Activated CD8-positive, alpha-beta memory T cell treated with anti-CD3 and anti-CD28 coated beads for 36 hours (primary cell): ENCODE data around the gene MCM3AP. TPM values are rescaled to one million over a fixed set of nuclear protein-coding genes. Genes with fewer than 3 reads are reported as not detected.

Source experiments
- CTCF ChIA-PET: fragments of 350-600 bp; sonication (Branson Sonifier 250); formaldehyde crosslinking; loops from one replicate; lab custom pipeline; 2021; ENCODE audit warnings: antibody characterized with exemption; lab: Charles Lee
- POLR2A ChIA-PET: fragments of 350-600 bp; sonication (Branson Sonifier 250); formaldehyde crosslinking; loops from one replicate; lab custom pipeline; 2021; ENCODE audit warnings: antibody characterized with exemption; lab: Charles Lee
- total RNA-seq, 2 experiments: library from RNA; stranded (reverse); gene quantifications; one replicate each; pipeline ENCODE4 v1.2.3, GENCODE V29; 2021

MCM3AP gene
- total RNA-seq: 100 to 1,000 TPM; 125 to 133 TPM

DNA sequence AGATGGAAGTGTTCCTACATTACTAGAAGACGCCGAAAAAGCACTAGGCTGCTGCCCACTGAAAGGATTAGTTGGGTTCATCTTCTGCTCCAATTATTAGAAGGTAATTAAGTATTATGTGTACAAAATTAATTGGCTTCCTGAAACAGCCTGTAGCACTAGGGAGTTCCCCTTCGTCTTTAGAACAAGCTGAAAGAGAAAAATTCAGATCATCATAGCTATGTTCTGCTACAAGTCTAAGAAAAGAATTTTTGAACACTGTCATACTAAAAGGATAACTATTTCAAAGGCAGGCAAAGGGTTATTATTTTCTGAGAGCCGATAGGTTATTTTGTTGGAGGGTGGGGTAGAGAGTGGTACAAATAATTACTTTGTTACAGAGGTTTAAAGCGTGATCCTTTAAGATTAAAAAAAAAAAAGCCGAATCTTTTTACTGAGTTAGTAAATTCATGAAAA, at the start of gene MCM3AP:
TSS of gene MCM3AP (minus strand) at position 406 of the 456 bp plus-strand sequence. CDS start at position 81, 325 bp downstream.
- POLR2A ChIA-PET: interaction anchor here (0.7 kb wide), 2 partner anchors 9 to 43 kb away, joined by 3 to 4 read pairs; no protein-coding TSS in a partner anchor
- CTCF ChIA-PET: interaction anchor here (0.7 to 1.8 kb wide), 6 partner anchors 10 to 312 kb away, joined by 3 to 6 read pairs (median 3); no protein-coding TSS in a partner anchor

GRCh38 chr21:46334351-46335140, 49.1 kb upstream of the MCM3AP start:
- ChIA-PET POLR2A (no interaction called here), CTCF (interaction anchor here (0.7 kb wide), 1 partner anchor 365 kb away, joined by 5 read pairs; no protein-coding TSS in a partner anchor)

- ChIA-PET CTCF (no interaction called here), POLR2A (no interaction called here)
These were observed 44.4 kb upstream of the MCM3AP start for GRCh38 chr21:46329796-46330195.

DNA sequence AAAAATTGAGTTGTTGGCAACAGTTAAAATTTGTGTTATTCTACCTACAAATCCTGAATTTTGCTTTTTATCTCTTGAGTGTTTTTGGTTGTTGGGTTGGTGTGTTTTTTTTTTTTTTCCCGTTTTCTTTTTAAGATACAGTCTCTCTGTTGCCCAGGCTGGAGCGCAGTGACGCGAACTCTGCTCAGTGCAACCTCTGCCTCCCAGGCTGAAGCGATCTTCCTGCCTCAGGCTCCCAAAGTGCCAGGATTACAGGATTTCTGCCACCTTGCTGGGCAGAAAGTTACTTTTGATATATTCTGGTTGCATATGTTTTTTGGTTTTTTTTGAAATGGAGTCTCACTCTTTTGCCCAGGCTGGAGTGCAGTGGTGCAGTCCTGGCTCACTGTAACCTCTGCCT, 42.7 kb upstream of the MCM3AP start:
- ChIA-PET POLR2A (interaction anchor here (0.6 kb wide), 1 partner anchor 43 kb away, joined by 3 read pairs; no protein-coding TSS in a partner anchor), CTCF (no interaction called here)

DNA sequence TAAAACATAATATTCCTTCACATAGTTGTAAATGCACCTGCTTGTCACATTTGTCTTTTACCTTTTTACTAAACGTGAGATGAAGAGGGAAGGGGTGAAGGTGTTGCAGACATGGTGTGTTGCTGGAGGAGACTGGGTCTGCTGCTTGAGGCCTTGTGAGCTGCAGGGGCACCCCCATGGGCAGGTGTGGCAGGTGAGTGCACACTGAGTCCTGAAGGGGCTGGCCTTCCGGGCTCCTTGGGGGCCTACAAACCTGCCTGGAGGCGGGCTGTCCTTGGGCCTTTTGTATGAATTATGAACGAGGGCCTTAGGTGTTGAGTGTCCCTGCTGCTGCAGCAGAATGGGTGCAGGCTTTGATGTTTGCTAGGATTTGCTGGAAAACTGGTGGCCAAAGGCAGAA, 42.3 kb upstream of the MCM3AP start:
- ChIA-PET CTCF (no interaction called here), POLR2A (no interaction called here)

GRCh38 chr21:46326110-46326703, 40.8 kb upstream of the MCM3AP start:
- ChIA-PET CTCF (interaction anchor here (0.8 to 1.3 kb wide), 2 partner anchors 12 to 50 kb away, joined by 4 to 5 read pairs; no protein-coding TSS in a partner anchor), POLR2A (no interaction called here)

DNA sequence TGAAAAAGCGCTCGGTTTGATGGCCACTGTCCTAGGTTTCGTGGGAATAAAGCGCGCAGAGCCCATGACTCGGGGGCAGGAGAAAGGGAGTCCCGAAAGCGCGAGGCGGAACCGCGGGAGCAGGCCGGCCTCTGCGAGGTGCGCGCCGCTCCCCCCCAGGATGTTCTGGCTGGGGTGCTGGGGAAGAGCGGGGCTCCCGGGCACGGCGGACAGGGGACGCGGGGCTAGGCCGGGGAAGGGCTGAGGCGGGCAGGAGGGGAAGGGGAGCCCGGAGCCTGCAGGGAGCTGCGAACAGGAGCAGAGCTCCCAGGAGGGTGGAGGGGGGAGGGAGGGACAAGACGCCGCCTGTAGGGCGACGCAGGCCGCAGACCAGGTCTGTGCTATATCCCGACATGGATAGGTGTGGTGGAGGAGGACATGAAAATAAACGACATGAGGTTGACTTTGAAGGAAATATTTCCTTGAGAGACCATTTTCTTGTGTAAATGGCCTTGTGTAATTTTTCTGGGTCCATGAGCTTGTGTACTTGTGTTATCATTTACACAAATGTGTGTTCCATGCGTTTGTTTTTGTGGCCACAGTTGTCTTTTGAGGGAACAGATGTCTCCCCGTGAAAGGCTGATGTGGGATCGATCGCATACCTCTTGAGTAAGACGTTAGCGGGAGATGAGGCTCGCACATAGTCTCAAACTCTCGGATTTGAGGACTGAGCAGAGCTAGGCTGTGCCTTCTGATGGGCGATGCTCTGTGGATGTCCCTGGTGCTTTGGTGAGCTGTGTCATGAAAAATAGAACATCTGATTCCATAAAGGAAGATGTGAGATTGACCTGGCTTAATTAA, 39.9 kb upstream of the MCM3AP start:
- POLR2A ChIA-PET: no interaction called here

DNA sequence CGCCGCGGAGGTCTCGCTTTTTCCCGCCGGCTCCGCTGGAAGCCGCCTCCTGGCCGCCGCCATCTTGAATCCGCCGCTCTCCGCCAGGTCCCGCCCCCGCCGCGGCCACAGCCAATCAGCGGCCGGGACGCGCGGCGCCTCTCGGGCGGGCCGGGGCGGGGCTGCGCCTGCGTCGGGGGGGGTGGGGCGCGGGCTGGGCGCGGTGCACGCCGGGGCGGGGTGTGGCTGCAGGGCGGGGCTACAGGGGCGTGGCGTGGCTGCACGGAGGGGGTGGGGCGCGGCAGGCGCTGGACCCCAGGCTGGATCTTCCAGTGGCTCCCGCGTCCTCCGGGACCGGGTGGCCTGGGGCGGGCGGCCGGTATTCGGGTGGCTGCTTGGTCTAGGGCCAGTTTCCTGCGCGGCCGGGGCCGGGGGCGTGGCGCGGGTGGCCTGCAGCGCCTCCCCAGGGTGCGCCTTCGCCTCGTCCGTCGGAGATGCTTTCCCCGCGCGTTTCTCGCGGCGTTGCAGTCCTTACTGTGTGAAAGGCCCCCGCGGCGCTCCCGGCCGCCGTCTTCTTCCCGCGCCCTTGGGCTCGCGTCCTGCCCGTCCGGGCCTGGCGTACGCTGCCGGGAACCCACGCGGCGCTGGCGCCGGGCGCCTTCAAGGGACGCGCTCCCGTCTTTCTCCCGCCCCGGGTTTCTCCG, 39.1 kb upstream of the MCM3AP start:
- ChIA-PET CTCF (interaction anchor here (1.2 to 1.3 kb wide), 3 partner anchors 48 to 181 kb away, joined by 3 to 5 read pairs (median 3); no protein-coding TSS in a partner anchor), POLR2A (no interaction called here)

More for the DNA sequence above, 39.9 kb upstream of the MCM3AP start:
- CTCF ChIA-PET: interaction anchor here (0.7 to 1.3 kb wide), 5 partner anchors 13 to 182 kb away, joined by 3 to 5 read pairs (median 3); no protein-coding TSS in a partner anchor

- ChIA-PET POLR2A (interaction anchor here (0.5 kb wide), 1 partner anchor 49 kb away, joined by 3 read pairs; no protein-coding TSS in a partner anchor), CTCF (no interaction called here)
These were observed 38.4 kb upstream of the MCM3AP start, which contains the start of the genes C21orf58 and PCNT for GRCh38 chr21:46323710-46324389. C21orf58 (minus strand) TSS chr21:46323870; CDS start chr21:46322738, 1,132 bp downstream. PCNT (plus strand) TSS chr21:46324156; CDS start chr21:46324229, 73 bp downstream.

DNA sequence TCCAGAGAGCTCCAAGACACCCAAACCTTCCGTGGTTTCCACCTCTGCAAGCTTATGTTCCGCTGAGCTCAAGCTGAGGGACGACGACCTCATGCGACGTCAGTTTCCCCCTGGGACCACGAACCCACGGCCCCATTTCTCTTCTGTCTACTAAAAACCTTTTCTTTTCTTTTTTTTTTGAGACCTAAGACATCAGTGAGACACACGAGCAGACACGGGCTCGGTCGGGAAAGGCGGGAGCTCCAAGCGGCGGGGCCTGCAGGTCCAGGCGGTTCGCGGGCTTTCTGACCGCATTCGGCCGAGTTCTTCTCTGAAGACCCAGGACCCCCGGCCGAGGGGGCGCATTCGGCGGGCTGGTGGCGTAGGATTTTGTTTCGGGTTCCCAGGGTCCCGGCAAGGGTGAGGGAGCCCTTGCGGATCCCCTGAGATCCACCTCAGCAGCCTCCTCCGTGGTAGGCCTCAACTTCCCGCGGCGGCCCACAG, 37.9 kb upstream of the MCM3AP start:
- ChIA-PET POLR2A (interaction anchor here (0.7 kb wide), 1 partner anchor 12 kb away, joined by 4 read pairs; no protein-coding TSS in a partner anchor), CTCF (interaction anchor here (1.1 kb wide), 2 partner anchors 15 to 351 kb away, joined by 3 read pairs; no protein-coding TSS in a partner anchor)

DNA sequence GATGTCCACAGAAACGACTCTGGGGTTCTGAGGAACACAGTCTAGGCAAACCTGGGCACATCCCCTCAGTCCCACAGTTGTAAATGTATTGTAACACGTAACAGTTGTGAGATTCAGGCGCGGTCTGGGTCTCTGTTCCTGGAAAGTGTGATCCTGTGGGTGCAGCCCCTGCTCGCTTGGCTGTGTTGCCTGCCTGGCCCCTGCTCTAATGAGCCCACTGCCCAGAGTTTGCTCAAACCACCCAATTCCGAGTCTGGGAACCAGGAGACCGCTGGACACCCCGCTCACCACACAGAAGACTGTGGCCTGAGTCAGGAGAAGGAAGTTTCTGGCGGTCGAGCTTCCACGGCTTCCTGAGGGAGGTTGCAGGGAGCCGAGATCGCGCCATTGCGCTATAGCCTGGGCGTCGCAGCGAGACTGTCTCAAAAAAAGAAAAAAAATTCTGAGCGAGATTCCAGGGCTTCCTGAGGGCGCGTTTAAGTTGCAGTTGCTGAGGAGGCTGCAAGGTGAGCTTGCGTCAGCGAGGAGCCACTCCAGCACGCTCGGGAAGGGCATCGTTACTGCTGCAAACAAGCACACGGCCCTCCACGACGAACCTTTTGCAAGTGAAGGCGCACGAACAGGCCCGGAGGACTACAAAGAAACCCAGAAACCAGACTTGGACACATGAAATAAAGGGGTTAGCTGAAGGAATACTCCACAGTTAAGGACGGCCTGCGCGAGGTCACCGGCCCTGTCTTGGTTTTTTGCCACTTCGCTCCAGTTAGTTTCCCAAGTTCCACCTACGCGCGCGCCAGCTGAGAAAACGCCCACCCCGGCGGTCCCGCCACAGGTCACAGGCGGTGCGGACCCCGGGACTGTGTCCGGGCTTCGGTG, 37.2 kb upstream of the MCM3AP start:
- POLR2A ChIA-PET: interaction anchor here (0.6 to 0.7 kb wide), 2 partner anchors 12 to 136 kb away, joined by 3 to 4 read pairs; partner anchors contain the start of gene DIP2A

DNA sequence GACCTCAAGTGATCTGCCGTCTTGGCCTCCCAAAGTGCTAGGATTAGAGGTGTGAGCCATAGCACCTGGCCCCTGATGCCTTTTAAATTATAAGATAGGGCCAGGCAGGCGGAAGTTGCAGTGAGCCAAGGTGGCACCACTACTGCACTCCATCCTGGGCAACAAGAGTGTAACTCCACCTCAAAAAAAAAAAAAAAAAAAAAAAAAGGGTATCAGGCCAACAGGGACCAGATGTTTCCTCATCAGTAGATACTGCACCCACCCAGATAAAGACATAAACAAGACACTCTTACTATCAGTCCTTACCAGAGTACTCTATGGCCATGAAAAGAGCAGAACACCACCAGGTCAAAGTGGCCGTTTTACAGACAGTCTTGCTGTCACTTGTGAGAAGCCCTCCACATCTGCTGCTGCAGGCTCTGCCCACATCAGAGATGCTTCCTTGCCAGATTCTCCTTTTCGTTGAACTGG, 35.0 kb upstream of the MCM3AP start:
- POLR2A ChIA-PET: no interaction called here
- CTCF ChIA-PET: interaction anchor here (1.2 kb wide), 1 partner anchor 24 kb away, joined by 3 read pairs; no protein-coding TSS in a partner anchor

More for the DNA sequence above, 37.2 kb upstream of the MCM3AP start:
- CTCF ChIA-PET: interaction anchor here (0.9 to 1.1 kb wide), 3 partner anchors 15 to 350 kb away, joined by 3 read pairs; no protein-coding TSS in a partner anchor

GRCh38 chr21:46319186-46319585, 33.8 kb upstream of the MCM3AP start:
- ChIA-PET CTCF (interaction anchor here (1.2 kb wide), 1 partner anchor 23 kb away, joined by 3 read pairs; no protein-coding TSS in a partner anchor), POLR2A (no interaction called here)

DNA sequence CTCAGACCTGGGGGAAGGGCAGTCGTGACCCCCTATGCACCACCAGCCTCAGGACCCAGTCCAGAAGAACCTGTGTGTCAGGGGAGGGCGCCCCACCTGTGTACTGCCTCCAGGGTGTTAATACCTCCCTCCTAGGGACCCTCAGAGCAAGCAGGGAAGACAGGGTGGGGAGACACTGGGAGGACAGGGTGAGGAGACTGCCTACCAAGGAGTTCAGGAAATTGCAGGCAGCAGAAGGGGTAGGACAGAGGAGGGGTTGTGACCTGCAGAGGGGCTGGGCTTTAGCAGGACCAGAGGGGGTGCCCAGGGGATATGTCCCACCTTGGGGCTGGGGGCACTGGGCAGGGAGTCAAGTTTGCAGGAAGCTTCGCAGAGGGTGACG, 33.0 kb upstream of the MCM3AP start:
- ChIA-PET POLR2A (no interaction called here), CTCF (no interaction called here)

GRCh38 chr21:46317710-46318463, 32.5 kb upstream of the MCM3AP start:
- POLR2A ChIA-PET: no interaction called here
- CTCF ChIA-PET: no interaction called here
